Fibroblast of pulmonary artery (primary cell): ENCODE measurements around the gene S1PR2.

Experiments
- DNase-seq: peaks from one replicate; pipeline ENCODE4 v3.0.0-alpha.2; 2010; ENCODE audit warnings: low read depth
- H3K4me3 ChIP-seq: replicated peaks from 2 replicates; pipeline ENCODE4 v1.5.1; 2011; ENCODE audit warnings: low read depth, mild to moderate bottlenecking, control low read depth, low read length, moderate library complexity
- TF ChIP-seq, protein P1 (sequence below): IDR thresholded peaks from 2 replicates; pipeline ENCODE4 v1.5.1; 2011; ENCODE audit warnings: mild to moderate bottlenecking, control low read depth, low read length, inconsistent platforms; ENCODE audit errors: missing control alignments

Gene S1PR2

DNA sequence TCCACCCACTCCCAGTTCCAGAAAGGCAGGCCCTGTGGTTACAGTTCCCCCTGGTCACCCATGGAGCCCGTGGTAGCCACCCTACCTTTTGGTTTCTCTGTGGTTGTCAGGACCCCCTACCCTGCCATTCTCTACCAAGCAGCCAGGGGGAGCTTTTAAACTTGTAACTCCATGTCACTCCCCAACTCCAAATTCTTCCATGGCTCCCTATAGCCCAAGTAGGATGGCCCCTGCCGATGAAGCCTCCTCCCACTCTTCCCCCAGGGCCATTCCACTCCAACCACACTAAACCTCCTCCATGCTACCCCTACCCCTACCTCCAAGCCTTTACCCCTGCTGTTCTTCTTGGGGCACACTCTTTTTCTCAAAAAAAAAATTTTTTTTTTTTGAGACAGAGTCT lies 2.2 kb downstream of the S1PR2 start:
- TF ChIP-seq, protein P1, sequence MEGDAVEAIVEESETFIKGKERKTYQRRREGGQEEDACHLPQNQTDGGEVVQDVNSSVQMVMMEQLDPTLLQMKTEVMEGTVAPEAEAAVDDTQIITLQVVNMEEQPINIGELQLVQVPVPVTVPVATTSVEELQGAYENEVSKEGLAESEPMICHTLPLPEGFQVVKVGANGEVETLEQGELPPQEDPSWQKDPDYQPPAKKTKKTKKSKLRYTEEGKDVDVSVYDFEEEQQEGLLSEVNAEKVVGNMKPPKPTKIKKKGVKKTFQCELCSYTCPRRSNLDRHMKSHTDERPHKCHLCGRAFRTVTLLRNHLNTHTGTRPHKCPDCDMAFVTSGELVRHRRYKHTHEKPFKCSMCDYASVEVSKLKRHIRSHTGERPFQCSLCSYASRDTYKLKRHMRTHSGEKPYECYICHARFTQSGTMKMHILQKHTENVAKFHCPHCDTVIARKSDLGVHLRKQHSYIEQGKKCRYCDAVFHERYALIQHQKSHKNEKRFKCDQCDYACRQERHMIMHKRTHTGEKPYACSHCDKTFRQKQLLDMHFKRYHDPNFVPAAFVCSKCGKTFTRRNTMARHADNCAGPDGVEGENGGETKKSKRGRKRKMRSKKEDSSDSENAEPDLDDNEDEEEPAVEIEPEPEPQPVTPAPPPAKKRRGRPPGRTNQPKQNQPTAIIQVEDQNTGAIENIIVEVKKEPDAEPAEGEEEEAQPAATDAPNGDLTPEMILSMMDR, result peak; percentile 61
- H3K4me3 ChIP-seq, result peak overlapping the region; percentile 18
- peak; percentile 69 for DNase-seq

DNA sequence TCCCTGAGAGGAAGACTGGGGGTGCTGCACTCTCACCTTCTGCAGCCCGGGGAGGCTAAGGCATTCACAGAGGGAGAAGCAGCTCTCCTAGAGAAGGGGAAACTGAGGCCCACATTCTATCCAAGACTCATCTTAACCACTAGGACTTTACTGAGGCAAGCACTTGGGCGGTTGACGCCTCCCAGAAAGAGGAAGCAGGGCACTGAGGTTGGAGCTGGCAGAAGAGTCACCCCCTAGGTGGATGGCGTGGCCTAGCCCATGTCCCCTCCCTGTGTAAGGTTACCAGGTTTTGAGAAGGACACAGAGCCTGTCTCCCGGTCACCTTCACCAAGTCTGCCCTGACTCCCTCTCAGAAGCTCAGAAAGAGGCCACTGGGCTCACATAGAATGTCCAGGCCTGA lies 2.7 kb downstream of the S1PR2 start:
- peak overlapping the region; percentile 14 for H3K4me3 ChIP-seq
- no peak for DNase-seq
- TF ChIP-seq, protein P1, result no peak

DNA sequence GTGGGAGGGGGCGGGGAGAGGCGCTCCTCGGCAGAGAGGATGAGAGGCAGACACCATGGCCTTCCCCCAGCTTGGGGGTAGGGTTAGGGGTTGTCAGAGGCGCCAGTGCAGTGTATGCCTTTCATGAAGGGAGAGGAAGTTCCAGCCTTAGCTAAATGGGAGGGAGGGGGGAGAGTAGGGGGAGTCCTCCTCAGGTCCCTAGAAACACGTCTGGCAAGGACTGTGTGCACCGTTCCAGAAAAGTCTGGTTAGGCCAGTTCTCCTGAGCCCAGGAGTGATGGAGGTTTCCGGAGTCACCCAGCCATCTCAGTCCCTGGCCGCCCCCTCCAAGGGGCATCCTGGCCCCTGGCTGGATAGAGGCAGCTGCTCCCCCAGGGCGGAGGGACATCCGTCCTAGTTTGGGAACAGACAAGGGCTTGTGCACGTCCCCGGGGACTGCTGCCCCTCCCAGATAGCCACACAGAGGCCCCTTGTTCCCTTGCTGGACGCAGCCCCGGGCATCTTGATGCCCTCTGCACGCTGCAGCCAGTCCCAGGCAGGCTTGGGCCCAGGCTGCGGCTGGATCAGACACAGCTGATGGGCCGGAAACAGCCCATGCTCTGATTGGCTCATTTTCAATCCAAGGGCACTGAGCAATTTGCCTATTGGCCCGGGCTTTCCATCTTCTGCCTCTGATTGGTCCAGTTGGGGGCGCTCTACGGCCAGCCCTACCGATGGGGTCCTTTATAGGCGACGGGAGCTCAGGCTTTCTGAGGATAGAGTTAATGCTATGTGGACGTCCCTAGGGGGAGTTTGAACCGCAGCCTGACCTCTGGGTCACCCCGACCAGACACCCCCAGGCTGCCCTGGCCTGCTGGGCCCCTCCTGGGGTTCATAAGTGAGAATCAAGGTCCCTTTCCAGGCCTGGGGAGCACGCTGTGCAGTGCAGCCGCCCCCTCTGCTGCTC lies 3.8 kb downstream of the S1PR2 start:
- DNase-seq, result peak; percentile 36
- peak overlapping the region; percentile 29 for H3K4me3 ChIP-seq
- TF ChIP-seq, protein P1, result no peak

DNA sequence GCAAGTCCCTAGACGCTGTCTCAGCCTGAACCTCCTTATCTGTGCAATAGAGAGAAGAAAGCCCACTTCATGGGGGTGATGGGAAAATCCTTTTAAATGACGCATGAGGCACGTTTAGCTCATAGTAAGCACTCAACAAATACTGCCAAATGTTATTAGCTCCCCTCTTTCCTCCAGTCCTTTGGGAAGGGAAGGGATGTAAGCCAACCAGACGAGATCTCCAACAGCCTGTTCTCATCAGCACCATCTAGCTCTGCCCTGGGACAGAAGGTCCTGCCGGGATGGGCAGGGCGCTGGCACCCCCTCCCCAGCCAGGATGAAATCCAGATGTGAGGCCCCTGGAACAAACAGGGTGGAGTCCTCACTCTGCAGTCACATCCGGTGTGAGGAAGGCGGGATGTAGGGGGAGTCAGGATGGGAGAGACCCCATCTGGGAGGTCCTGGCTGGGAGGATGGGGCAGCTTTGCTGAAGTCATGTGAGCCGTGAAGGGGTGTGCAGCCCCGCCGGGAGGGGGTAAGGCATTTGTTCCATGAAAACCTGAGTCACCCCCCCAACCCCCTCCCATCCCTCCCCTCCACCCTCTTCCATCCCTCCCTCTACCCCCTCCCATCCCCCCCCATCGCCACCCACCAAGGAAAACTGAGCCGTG lies 4.6 kb downstream of the S1PR2 start:
- TF ChIP-seq, protein P1, result no peak
- peak; percentile 95 for DNase-seq
- H3K4me3 ChIP-seq, result no peak overlapping the region

DNA sequence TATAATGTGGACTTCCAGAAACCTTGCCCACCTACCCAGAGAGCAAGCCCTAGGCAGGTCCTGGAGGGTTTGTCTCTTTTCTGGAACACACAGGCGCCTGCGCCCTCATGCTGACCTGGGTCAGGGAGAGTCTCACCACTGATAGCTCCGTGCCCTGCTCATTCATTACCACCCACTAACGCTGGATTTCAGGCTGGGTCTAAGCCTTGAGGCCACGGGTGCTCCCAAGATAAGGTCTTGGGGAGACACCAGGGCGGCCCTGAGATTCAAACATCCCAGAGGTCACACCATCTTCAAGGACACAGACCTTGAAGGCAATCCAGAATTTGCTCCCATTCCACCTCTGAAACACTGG lies 5.1 kb downstream of the S1PR2 start:
- TF ChIP-seq, protein P1, result no peak
- H3K4me3 ChIP-seq, result no peak overlapping the region
- DNase-seq, result no peak

DNA sequence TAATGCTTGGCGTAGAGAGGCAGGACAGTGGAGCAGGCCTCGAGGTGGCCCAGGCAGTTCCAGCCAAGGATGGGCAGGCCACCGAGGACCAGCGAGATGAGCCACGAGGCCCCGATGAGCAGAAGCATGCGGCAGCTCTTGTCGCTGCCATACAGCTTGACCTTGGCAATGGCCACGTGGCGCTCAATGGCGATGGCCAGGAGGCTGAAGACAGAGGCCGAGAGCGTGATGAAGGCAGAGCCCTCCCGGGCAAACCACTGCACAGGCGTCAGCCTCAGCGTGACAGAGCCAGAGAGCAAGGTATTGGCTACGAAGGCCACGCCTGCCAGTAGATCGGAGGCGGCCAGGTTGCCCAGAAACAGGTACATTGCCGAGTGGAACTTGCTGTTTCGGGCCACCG lies 6.8 kb downstream of the S1PR2 start:
- DNase-seq, result no peak
- no peak overlapping the region for H3K4me3 ChIP-seq
- TF ChIP-seq, protein P1, result no peak
